Endothelial cell of umbilical vein (primary cell): ENCODE data around the gene RFC2. TPM values are rescaled to one million over a fixed set of nuclear protein-coding genes. Genes with fewer than 3 reads are reported as not detected.

Experiments
- BruUV-seq: library from RNA; stranded (reverse); fragments of 400-500 nt; replicated peaks from 2 replicates; lab custom pipeline; 2021; lab: Mats Ljungman, UMichigan
- CTCF ChIA-PET: fragments of 300-600, 350-600 bp; sonication (Branson Sonifier 250); formaldehyde crosslinking; loops from one replicate; lab custom pipeline; 2021; ENCODE audit warnings: antibody characterized with exemption, inconsistent platforms; lab: Charles Lee
- POLR2A ChIA-PET: fragments of 300-600, 350-600 bp; sonication (Branson Sonifier 250); formaldehyde crosslinking; loops from one replicate; lab custom pipeline; 2021; ENCODE audit warnings: antibody characterized with exemption, inconsistent platforms; lab: Charles Lee
- DNase-seq: peaks from one replicate; pipeline ENCODE4 v3.0.0-alpha.2; 2011; ENCODE audit warnings: low read depth, low spot score
- FAIRE-seq: peaks from 2 replicates; lab custom pipeline; 2011; peaks lifted over from hg19 to GRCh38; lab: Jason Lieb, UNC
- H2AFZ ChIP-seq: 2 replicates; pipeline ENCODE4 v1.6.0; 2012; ENCODE audit warnings: low read depth, low read length, control low read depth, inconsistent platforms
- H3K27ac ChIP-seq: 2 replicates; pipeline ENCODE4 v1.5.1; 2011; ENCODE audit warnings: low read depth, mild to moderate bottlenecking, control low read depth, low read length, moderate library complexity; ENCODE audit not compliant: insufficient read depth
- H3K27me3 ChIP-seq, 2 experiments: 2 replicates each; pipeline versions ENCODE4 v1.6.0 to v1.6.1; 2011; ENCODE audit warnings: low read length in 2 of 2, mixed read lengths in 1 of 2; ENCODE audit not compliant: control insufficient read depth in 2 of 2, insufficient read depth in 2 of 2
- H3K36me3 ChIP-seq, 2 experiments: 2 replicates in 1 of 2; 3 replicates in 1 of 2; pipeline ENCODE4 v1.5.1; 2011; ENCODE audit warnings: low read length in 2 of 2, mild to moderate bottlenecking in 1 of 2, moderate library complexity in 1 of 2; ENCODE audit not compliant: control insufficient read depth in 2 of 2, insufficient read depth in 2 of 2; ENCODE audit errors: extremely low read depth in 1 of 2
- H3K4me1 ChIP-seq: 3 replicates; pipeline ENCODE4 v1.5.1; 2011; ENCODE audit warnings: mild to moderate bottlenecking, low read length; ENCODE audit not compliant: control insufficient read depth, insufficient read depth; ENCODE audit errors: extremely low read depth
- H3K4me2 ChIP-seq: 2 replicates; pipeline ENCODE4 v1.6.1; 2011; ENCODE audit warnings: low read length, control low read depth, mixed read lengths; ENCODE audit not compliant: insufficient read depth
- H3K4me3 ChIP-seq, 3 experiments: fragments of 200-600 bp in 1 of 3; sonication (generic), shearing (Covaris generic) in 1 of 3; replicated peaks in 1 of 3; 2 replicates each; pipeline ENCODE4 v1.5.1; 2011 to 2016; ENCODE audit warnings: control low read depth in 3 of 3, low read length in 3 of 3, mild to moderate bottlenecking in 2 of 3, inconsistent platforms in 1 of 3, low read depth in 1 of 3, moderate library complexity in 1 of 3; ENCODE audit not compliant: insufficient read depth in 1 of 3
- H3K79me2 ChIP-seq: 2 replicates; pipeline ENCODE4 v1.6.0; 2012; ENCODE audit warnings: low read length, inconsistent platforms; ENCODE audit not compliant: control insufficient read depth, insufficient read depth
- H3K9ac ChIP-seq: replicated peaks from 2 replicates; pipeline ENCODE3; 2011; ENCODE audit warnings: low read length, control low read depth; ENCODE audit not compliant: insufficient read depth; ENCODE audit errors: extremely low read depth
- H3K9me1 ChIP-seq: replicated peaks from 3 replicates; pipeline ENCODE4 v1.6.0; 2011; ENCODE audit warnings: mild to moderate bottlenecking, low read length; ENCODE audit not compliant: control insufficient read depth, insufficient read depth; ENCODE audit errors: extremely low read depth
- H3K9me3 ChIP-seq: replicated peaks from 2 replicates; pipeline ENCODE4 v1.5.1; 2012; ENCODE audit warnings: low read length, inconsistent platforms; ENCODE audit not compliant: control insufficient read depth, insufficient read depth
- H4K20me1 ChIP-seq: replicated peaks from 2 replicates; pipeline ENCODE3; 2011; ENCODE audit warnings: mild to moderate bottlenecking, low read length; ENCODE audit not compliant: control insufficient read depth, insufficient read depth; ENCODE audit errors: extremely low read depth
- EZH2 ChIP-seq: IDR thresholded peaks from 2 replicates; pipeline ENCODE4 v1.6.1; 2012; ENCODE audit warnings: borderline replicate concordance, low read depth, mild to moderate bottlenecking, moderate library complexity, low read length, inconsistent platforms; ENCODE audit not compliant: severe bottlenecking
- FOS ChIP-seq: IDR thresholded peaks from 2 replicates; pipeline ENCODE4 v1.6.1; 2011; ENCODE audit warnings: mild to moderate bottlenecking, low read length, moderate library complexity, borderline replicate concordance; ENCODE audit not compliant: insufficient read depth
- GATA2 ChIP-seq: IDR thresholded peaks from 2 replicates; pipeline ENCODE4 v1.7.0; 2011; ENCODE audit warnings: low read depth, mild to moderate bottlenecking, moderate library complexity, mixed read lengths, low read length; ENCODE audit not compliant: insufficient read length, insufficient read depth
- JUN ChIP-seq: IDR thresholded peaks from 2 replicates; pipeline ENCODE4 v1.6.1; 2011; ENCODE audit warnings: borderline replicate concordance, low read depth; ENCODE audit not compliant: insufficient read length, insufficient read depth
- MYC ChIP-seq: IDR thresholded peaks from one replicate; pipeline ENCODE4 v1.6.1; 2011; ENCODE audit warnings: mild to moderate bottlenecking, low read depth, low read length
- POLR2A ChIP-seq: IDR thresholded peaks from 2 replicates; pipeline ENCODE4 v1.6.1; 2012; ENCODE audit warnings: low read depth, mild to moderate bottlenecking, control low read depth, low read length
- POLR2AphosphoS5 ChIP-seq: IDR thresholded peaks from 2 replicates; pipeline ENCODE4 v1.6.1; 2012; ENCODE audit warnings: low read depth, mild to moderate bottlenecking, control low read depth, low read length, moderate library complexity; ENCODE audit not compliant: insufficient read depth
- dilution Hi-C: fragments of 300-500 bp; cut with MboI; formaldehyde crosslinking; loops from one replicate; pipeline ENCODE4 v1.15.0; 2019; ENCODE audit warnings: low sequenced_read_pairs; ENCODE audit not compliant: extremely low pct_ligation_motif_present
- intact Hi-C: fragments of 100-400 bp; cut with micrococcal nuclease; formaldehyde crosslinking; loops from one replicate; pipeline ENCODE4 v1.10.0; 2022
- polyA plus RNA-seq, 4 experiments: library from polyadenylated mRNA; depleted of rRNA in 3 of 4; stranded (reverse) in 3 of 4; unstranded in 1 of 4; fragments of >200 nt; gene quantifications; 2 replicates each; pipeline versions ENCODE4 v1.2.1 to v1.2.3, GENCODE V29; 2011 to 2012; ENCODE audit warnings: missing spikeins in 1 of 4
- total RNA-seq: library from RNA; stranded (reverse); gene quantifications from 2 replicates; pipeline ENCODE4 v1.2.3, GENCODE V29; 2021
- TF ChIP-seq, protein P1 (sequence below): IDR thresholded peaks from 2 replicates; pipeline ENCODE4 v1.6.1; 2011; ENCODE audit not compliant: insufficient read depth, insufficient read length
- TF ChIP-seq, protein P2 (sequence below), 2 donors: IDR thresholded peaks; 1 replicate in 1 of 2; 2 replicates in 1 of 2; pipeline ENCODE4 v1.5.1; 2011; ENCODE audit warnings: low read length in 2 of 2, mild to moderate bottlenecking in 2 of 2, moderate library complexity in 2 of 2, control low read depth in 1 of 2, inconsistent platforms in 1 of 2, low read depth in 1 of 2; ENCODE audit not compliant: insufficient read depth in 1 of 2; ENCODE audit errors: extremely low read depth in 1 of 2

RFC2 gene
- total and polyA plus RNA-seq, 2 donors (not counting 3 experiments of a cell fraction or from before 2014, with no cell fraction given) = 24.4 to 44.3 TPM

- H3K9me3 ChIP-seq = no peaks in the 10 kb centered on the region
- no peak overlapping the region for H3K4me3 ChIP-seq
- no peak for DNase-seq
- H4K20me1 ChIP-seq = no peaks in the 10 kb centered on the region
- TF ChIP-seq, protein P1, sequence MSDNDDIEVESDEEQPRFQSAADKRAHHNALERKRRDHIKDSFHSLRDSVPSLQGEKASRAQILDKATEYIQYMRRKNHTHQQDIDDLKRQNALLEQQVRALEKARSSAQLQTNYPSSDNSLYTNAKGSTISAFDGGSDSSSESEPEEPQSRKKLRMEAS = no peak
- intact Hi-C loops = no loop called here
- dilution Hi-C loops = no loop called here
- H3K27ac ChIP-seq = no peak overlapping the region
- no peak overlapping the region for H3K4me2 ChIP-seq
- no peaks in the 10 kb centered on the region for H3K36me3 ChIP-seq
- H3K9ac ChIP-seq = no peak overlapping the region
- ChIA-PET CTCF (interaction anchor here (0.7 to 1.2 kb wide), 4 partner anchors 8 to 183 kb away, joined by 3 to 5 read pairs (median 4); partner anchors contain the start of gene LAT2), POLR2A (interaction anchor here (0.5 kb wide), 1 partner anchor 10 kb away, joined by 3 read pairs; no protein-coding TSS in a partner anchor)
- no peaks in the 10 kb centered on the region for H3K4me1 ChIP-seq
- no peak for FAIRE-seq
- H2AFZ ChIP-seq = no peak overlapping the region
- BruUV-seq = no TSS peak
- H3K9me1 ChIP-seq = no peaks in the 10 kb centered on the region
- H3K27me3 ChIP-seq = no peaks in the 10 kb centered on the region
- H3K79me2 ChIP-seq = no peaks in the 10 kb centered on the region
These were observed 35.9 kb downstream of the RFC2 start for GRCh38 chr7:74218343-74218698.

GRCh38 chr7:74217455-74218342, 36.5 kb downstream of the RFC2 start:
- Histone ChIP-seq H3K4me3 (no peak overlapping the region), H3K27me3 (no peaks in the 10 kb centered on the region), H3K4me1 (no peaks in the 10 kb centered on the region), H3K4me2 (no peak overlapping the region), H3K27ac (no peak overlapping the region), H3K79me2 (no peaks in the 10 kb centered on the region), H3K9me3 (no peaks in the 10 kb centered on the region), H4K20me1 (no peaks in the 10 kb centered on the region), H3K9me1 (no peaks in the 10 kb centered on the region), H3K9ac (no peak overlapping the region), H2AFZ (no peak overlapping the region), H3K36me3 (no peaks in the 10 kb centered on the region)
- FAIRE-seq (no peak), DNase-seq (no peak)
- ChIA-PET CTCF (interaction anchor here (0.7 to 2.7 kb wide), 5 partner anchors 8 to 183 kb away, joined by 3 to 17 read pairs (median 4); partner anchors contain the start of gene LAT2), POLR2A (interaction anchor here (0.5 kb wide), 1 partner anchor 11 kb away, joined by 3 read pairs; no protein-coding TSS in a partner anchor)
- no peak for TF ChIP-seq EZH2
- no peak for TF ChIP-seq POLR2A
- TF ChIP-seq JUN = no peak
- TF ChIP-seq POLR2AphosphoS5 = no peak
- no peak for TF ChIP-seq MYC
- TF ChIP-seq FOS = no peak
- no peak for TF ChIP-seq GATA2
- TF ChIP-seq, protein P1 = no peak
- TF ChIP-seq, protein P2, sequence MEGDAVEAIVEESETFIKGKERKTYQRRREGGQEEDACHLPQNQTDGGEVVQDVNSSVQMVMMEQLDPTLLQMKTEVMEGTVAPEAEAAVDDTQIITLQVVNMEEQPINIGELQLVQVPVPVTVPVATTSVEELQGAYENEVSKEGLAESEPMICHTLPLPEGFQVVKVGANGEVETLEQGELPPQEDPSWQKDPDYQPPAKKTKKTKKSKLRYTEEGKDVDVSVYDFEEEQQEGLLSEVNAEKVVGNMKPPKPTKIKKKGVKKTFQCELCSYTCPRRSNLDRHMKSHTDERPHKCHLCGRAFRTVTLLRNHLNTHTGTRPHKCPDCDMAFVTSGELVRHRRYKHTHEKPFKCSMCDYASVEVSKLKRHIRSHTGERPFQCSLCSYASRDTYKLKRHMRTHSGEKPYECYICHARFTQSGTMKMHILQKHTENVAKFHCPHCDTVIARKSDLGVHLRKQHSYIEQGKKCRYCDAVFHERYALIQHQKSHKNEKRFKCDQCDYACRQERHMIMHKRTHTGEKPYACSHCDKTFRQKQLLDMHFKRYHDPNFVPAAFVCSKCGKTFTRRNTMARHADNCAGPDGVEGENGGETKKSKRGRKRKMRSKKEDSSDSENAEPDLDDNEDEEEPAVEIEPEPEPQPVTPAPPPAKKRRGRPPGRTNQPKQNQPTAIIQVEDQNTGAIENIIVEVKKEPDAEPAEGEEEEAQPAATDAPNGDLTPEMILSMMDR (IDR thresholded peaks at IDR 0.05; ENCODE audit: extremely low read depth in 1 of 2, insufficient read depth in 1 of 2, low read depth in 1 of 2, low read length in 2 of 2) = no peak
- no TSS peak for BruUV-seq
- dilution Hi-C loops (no loop called here), intact Hi-C loops (no loop called here)
